NCI-H128 (cell line): Measurements from ENCODE around the gene HSD17B7.

Experiments
- DNase-seq: peaks from one replicate; lab custom pipeline; 2025; ENCODE audit not compliant: unreplicated experiment; lab: John Stamatoyannopoulos, UW

The HSD17B7 gene

GRCh38 chr1:162854245-162854882, 63.9 kb downstream of the HSD17B7 start:
- DNase-seq = peak; percentile 28

GRCh38 chr1:162855461-162856150, 65.1 kb downstream of the HSD17B7 start:
- DNase-seq = no peak

GRCh38 chr1:162856260-162856659, 65.8 kb downstream of the HSD17B7 start:
- DNase-seq = no peak

- no peak for DNase-seq
These were observed 67.3 kb downstream of the HSD17B7 start for GRCh38 chr1:162857850-162858249.

GRCh38 chr1:162859191-162859590, 68.7 kb downstream of the HSD17B7 start:
- DNase-seq = no peak

- DNase-seq = no peak
These were observed 70.6 kb downstream of the HSD17B7 start, which contains the start of gene CCDC190 for GRCh38 chr1:162861101-162861500. Gene CCDC190, minus strand, starts transcription at chr1:162861175. Its CDS starts 1,529 bp downstream, at chr1:162859646.

GRCh38 chr1:162861625-162862024, 71.1 kb downstream of the HSD17B7 start:
- DNase-seq = no peak
